ENCODE results near the gene SPECC1.
"Not testable (repeated sequence)": the region's sequence is repeated elsewhere in the genome, so short reads cannot be mapped to it uniquely, and the experiment has no call there.

The SPECC1 gene

GRCh38 chr17:20091174-20092029 is 82.2 kb downstream of the SPECC1 start:
- no peak for DNase-seq (ENCODE audit: low read depth in 1 of 2, low spot score in 1 of 2)

GRCh38 chr17:20092261-20092867 is 83.2 kb downstream of the SPECC1 start:
- DNase-seq (ENCODE audit: low read depth in 1 of 2, low spot score in 1 of 2): no peak

DNA sequence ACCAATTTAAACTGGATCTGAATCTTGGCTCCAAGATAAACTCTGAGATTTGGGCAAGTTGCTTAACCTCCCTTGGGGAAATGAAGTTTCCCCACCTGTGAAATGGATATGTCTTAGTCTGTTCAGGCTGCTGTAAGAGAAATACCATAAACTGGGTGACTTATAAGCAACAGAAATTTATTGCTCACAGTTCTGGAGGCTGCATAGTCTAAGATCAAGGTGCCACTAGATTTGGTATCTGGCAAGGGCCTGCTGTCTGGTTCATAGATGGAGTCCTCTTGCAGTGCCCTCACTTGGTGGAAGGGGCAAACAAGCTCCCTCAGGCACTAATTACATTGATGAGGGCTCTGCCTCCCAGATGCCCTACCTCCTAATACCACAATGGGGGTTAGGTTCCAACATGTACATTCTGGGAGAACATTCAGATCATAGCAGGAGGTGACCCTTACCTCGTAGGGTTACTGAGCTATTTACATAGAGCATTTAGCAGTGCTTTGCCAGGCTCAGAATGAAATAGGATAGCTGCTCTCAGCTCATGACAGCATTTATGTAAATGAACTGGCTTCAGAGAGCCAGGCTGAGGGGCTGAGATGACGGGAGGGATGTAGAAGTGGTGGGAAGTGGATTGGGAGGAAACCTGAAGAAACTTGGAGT is 83.9 kb downstream of the SPECC1 start:
- DNase-seq (ENCODE audit: low read depth in 1 of 2, low spot score in 1 of 2): no peak

- no peak for DNase-seq (ENCODE audit: low read depth in 1 of 2, low spot score in 1 of 2)
These were observed 85.6 kb downstream of the SPECC1 start for GRCh38 chr17:20094777-20095176.

DNA sequence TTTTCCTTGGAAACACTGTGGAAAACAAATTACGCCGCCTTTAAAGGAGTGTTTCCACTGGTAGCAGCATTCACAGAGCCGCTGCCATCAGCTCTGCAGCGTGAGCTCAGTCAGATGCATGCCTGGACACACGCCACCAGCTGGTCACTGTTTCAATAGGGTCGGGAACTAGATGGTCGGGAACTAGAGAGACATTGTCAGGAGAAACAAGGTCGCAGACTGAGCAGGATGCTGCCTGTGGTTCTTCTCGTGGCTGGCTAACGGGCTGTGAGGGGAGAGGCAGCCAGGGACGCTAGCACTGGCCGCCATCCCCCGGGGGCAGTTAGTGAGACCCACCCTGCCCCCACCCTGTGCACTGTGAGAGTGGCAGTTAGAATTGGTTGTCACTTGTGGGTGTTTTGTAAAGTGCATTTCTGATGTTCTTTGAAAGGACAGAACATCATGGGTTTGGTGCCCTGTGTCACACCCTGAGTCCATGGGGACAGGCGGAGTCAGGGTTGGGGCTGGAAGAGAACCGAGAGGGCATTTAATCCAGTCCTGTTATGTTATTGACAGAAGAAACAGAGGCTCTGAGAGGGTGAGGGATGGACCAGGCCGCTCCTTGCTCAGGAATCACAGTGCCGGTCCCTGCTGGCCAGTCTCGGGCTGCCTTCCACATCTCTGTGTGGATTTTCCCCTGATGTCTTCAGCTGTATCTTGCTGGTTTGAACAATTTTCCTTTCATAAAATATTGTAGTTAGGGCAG is 86.3 kb downstream of the SPECC1 start:
- no peak for DNase-seq (ENCODE audit: low read depth in 1 of 2, low spot score in 1 of 2)

GRCh38 chr17:20096430-20096829 is 87.3 kb downstream of the SPECC1 start:
- DNase-seq (ENCODE audit: low read depth in 1 of 2, low spot score in 1 of 2): no peak

GRCh38 chr17:20097330-20097729 is 88.2 kb downstream of the SPECC1 start:
- no peak for DNase-seq (ENCODE audit: low read depth in 1 of 2, low spot score in 1 of 2)

- no peak for DNase-seq (ENCODE audit: low read depth in 1 of 2, low spot score in 1 of 2)
These were observed 89.2 kb downstream of the SPECC1 start for GRCh38 chr17:20098314-20098713.

- not testable (repeated sequence) for DNase-seq (ENCODE audit: low read depth in 1 of 2, low spot score in 1 of 2)
These were observed 91.6 kb downstream of the SPECC1 start for GRCh38 chr17:20100806-20101205.

DNA sequence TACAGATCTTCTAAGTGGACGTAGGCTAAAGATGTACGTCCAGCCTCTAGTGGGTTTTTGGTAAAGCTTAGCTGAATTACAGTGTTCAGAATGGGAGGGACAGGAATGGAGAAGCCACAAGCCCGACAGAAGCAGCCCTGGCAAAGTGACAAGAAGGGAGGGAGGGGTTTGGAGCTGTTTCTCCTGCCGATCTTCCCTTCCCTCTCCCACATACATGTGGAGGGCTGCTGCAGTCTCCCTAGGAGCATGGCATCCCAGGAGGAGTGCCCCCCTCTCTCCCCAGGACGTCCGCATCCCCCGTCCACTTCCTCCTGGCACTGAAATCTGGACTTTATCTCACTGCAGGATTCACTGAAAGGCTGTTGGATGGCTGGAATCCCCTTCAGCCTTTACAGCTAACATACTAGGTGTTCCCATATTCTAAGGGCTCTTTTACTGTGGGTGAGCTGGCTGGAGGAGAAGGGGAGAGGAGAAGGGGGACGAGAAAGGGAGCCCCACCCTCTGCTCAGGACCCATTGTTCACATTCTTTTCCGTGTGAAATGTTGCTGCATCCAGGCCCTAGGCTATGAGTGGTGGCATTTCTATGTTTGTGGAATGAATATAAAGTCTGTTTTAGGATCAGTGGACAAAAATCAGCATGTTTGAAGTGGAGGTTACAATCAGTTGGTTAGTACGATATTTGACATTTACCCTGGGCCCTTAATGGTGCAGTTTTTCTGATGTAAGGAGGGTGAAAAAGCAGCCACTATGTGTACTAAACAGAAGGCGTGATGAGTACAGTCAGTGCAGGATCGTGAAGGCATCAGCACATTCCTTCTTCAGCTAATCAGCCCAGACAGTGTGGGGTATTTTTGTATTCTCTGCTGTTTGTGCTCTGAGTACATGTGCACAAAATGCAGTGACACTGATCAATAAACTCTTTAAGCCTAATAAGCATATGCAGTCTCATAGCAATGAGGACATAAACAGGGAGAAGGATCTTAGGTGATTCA is 94.6 kb downstream of the SPECC1 start:
- no peak for DNase-seq (ENCODE audit: low read depth in 1 of 2, low spot score in 1 of 2)

DNA sequence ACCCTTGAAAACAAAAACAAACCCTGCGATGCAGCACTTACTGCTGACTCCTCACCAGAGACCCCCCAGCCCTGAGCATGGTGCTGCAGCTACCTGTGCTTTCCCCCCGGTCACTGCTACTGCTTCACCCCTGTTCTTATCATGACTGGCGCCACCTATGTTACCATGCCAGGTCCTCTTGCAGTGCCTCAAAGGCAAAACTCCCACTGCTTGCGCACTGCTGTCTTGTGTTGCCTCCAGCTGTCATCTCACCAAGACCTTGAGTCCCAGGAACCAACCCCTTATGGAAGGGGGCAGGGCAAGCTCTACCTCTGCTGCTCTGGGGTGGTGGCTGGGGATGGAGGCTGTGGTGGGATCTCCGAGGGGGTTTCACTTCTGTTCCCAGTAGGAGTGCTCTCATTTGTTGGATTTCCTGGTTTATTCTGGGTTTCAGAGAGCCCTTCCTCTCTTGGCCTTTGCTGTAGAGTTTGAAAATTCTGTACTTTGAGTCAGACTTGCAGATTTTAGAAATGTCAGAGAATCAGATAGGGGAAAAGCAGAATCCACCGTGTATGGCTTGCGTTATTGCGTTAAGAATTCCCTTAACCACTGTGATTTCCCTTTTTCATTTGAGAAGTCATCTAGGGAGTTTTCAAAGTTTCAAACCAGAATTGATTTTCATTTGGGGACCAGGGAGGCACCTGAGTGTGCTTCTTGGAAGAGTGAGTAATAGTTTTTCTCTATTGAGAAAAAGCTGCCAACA is 96.6 kb downstream of the SPECC1 start:
- no peak for DNase-seq (ENCODE audit: low read depth in 1 of 2, low spot score in 1 of 2)

- not testable (repeated sequence) for DNase-seq (ENCODE audit: low read depth in 1 of 2, low spot score in 1 of 2)
These were observed 97.3 kb downstream of the SPECC1 start for GRCh38 chr17:20106446-20106845.

DNA sequence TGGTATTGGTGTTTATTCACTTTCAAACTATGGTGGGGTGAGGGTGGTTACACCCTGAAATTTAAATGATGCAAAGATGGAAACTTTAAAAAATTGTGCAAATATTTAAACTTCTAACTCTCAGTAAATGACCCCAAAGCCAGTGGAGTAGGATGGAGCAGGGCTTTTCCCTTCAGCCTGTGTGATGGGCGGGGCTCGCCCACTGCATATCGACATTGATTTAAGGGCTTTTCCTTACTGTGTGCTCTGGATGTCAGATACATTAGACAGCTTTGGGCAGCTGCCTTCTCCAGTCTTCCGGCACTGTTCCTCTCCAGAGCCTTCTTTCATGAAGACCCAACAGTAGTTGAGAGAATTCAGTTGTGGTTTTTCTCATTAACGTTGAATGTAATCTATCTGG is 99.9 kb downstream of the SPECC1 start:
- DNase-seq (ENCODE audit: low read depth in 1 of 2, low spot score in 1 of 2): no peak

DNA sequence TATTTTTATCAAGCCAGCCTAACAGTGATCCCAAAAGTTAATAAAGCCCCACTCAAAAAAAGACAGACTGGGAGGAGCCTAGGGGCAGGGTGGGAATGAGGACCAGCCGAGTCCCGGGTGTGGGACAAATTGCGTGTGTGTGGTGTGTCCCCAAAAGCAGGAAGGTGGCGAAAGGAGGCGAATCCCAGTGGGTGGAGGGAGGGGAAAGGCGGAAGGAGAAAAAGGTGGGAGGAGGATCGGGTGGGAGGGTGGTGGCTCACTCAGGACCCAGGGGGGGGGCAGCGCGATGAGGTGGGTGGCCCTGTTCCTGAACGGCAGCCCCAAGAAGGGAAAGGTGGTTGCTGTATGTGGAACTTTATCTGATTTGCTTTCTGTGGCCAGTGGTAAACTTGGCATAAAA is 102.4 kb downstream of the SPECC1 start:
- DNase-seq (ENCODE audit: low read depth in 1 of 2, low spot score in 1 of 2): no peak

GRCh38 chr17:20114466-20114865 is 105.3 kb downstream of the SPECC1 start:
- DNase-seq (ENCODE audit: low read depth in 1 of 2, low spot score in 1 of 2): no peak

DNA sequence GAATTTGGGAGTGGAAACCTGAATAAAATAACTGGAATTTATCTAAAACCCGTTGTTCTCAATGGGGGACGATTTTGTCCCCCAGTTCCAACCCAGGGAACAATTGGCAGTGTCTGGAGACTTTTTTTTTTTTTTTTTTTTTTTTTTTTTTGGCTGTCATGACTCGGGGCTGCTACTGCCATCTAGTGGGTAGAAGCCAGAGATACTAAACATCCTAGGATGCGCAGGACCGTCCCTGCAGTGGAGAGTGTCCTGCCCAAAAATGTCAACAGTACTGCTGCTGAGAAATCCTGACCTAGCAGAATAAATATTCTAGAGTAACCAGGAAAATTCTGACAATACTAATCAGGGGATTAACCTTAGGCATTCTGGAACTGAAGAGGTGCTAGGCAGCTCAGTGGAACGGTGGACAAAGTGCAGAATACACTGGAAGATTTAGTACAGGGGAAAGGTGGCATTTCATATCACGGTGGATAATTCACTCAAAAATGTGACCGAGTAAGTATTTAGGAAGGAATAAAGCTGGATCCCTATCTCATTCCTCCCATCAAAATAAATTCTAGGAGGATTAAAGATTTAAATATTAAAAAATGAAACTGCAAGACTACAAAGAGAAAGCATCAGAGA is 107.6 kb downstream of the SPECC1 start:
- peak in 1 of 2 donors; percentile 21 for DNase-seq (ENCODE audit: low read depth in 1 of 2, low spot score in 1 of 2)

DNA sequence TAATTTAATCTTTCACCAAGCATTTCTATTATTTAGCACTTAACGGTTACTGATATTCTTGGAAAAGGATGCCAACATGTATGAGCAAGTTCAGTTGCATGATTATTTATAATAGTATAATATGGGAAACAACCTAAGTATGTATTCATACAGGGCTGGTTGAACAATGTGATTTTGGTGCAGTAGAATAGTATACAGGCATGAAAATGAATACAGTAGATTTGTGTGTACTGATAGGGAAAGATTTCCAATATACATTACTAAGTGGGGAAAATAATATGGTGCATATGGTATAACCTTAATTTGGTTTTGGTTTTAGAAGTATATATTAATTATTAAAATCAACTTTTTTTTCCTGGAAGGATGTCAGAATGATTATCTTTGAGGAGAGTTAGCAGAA is 109.1 kb downstream of the SPECC1 start:
- DNase-seq (ENCODE audit: low read depth in 1 of 2, low spot score in 1 of 2): no peak

DNA sequence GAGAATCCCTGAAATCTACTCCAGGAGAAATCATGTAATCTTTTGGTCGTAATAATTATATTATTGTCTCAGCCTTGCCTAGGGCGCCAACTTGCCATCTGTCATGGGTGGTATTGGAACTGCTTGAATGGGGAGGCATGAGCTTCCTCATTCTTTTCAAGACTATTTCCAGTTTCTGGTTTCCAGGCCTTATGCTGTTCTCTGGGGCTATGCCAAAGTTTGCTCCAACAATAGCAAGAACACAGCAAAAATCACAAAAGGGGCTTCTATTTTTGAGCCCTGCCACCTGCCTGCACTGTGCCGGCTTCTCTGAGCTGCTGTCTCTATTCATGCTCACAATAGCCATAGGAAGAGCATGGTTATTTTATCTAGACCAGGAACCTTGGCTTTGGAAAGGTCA is 111.7 kb downstream of the SPECC1 start:
- DNase-seq (ENCODE audit: low read depth in 1 of 2, low spot score in 1 of 2): no peak
